Endothelial cell of hepatic sinusoid (primary cell): ENCODE measurements around the gene EZR.

Experiments
- in situ Hi-C: cut with HindIII; loops from 2 replicates; pipeline ENCODE4 v1.10.0; 2017; ENCODE audit warnings: low sequenced_read_pairs

The EZR gene

DNA sequence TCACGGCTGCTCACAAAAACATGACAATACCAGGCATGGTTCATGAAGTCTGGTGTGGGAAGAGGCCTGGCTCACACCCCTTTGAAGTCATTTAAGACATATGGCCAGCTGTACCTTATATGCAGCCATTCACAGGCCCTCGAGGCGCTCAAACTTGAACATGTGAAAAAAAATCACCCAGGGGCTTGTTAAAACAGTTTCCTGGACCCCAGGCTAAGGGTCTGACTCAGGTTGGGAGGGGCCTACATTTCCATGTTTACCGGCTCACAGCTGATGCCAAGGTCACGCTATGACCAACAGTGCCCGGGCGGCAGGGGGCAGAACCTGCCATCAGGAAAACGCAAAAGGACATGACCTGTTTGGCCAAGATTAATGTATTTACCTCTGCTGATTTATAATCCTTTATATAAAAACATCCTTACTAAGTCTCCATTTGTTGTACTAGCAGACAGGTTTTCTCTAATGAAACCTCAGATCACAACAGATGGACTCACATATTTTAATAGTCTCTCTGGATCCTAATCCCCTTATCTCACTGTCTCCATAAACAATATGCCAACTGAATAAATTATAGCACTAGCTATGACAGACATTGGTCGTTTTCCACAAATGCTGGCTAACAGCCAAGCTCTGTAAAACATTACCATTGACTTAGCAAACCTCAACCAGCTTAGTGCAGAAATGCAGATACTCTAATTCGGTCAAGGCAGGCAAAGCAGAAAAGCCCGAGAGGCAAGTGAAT lies 19.9 kb downstream of the EZR start:
- in situ Hi-C loops, result no loop called here

- in situ Hi-C loops, result no loop called here
Observed at GRCh38 chr6:158798311-158798710, 20.9 kb downstream of the EZR start.

DNA sequence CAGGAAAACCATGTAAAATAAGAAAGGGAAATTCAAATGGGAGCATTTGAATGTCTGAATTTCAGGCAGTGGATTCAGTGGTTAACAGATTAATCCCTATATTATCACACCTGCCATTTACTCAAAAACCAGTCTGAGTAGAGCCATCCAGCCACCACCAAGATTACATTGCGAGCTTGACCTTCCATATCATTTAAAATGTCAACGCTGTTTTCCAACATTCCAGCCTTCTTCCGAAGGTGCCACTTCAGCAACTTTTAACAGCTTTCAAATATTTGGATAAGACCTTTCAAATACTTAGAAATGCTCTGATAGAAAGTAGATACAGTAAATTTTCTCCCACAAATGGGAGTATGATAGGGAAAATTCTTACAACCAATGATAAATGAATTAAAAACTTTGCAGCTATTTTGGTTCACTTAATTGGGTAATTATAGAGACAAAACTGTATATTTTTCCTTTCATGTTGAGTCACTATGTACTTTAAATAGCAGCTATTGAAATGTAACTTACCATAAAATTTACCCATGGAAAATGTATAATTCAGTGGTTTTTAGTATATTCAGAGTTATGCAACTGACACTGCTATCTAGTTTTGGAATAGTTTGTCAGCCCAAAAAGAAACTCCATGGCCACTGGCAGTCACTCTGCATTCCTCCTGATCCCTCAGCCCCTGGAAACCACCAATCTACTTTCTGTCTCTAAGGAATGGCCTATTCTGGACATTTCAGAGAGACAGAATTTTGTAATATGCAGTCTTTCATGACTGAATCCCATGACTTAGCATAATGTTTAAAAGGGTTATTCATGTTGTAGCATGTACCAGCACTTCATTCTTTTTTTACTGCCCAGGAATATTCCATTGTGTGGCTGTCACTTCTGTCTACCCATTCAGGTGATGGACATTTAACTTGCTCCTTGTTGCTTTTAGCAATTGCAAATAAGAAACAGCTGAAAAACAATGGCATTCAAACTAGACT lies 21.5 kb downstream of the EZR start:
- in situ Hi-C loops, result no loop called here

GRCh38 chr6:158796353-158796752 lies 22.8 kb downstream of the EZR start:
- in situ Hi-C loops, result no loop called here

DNA sequence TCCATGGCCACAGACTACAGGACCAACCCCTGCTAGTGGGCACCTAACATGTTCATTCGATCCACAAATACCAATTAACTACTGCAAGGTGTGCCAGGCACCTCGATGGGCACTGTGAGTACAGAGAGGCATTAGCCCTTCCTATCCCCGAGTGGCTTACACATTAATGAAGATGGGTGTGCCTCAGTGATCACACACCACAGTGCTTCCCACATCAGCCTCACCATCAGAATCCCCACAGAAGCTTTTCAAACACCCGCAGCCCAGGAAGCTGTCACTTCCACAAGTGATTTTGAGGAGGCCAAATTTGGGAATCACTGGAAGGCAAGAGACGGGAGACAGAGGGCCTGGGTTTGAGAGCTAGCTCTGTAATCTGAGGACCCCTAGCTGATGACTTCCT lies 23.7 kb downstream of the EZR start:
- in situ Hi-C loops, result no loop called here

DNA sequence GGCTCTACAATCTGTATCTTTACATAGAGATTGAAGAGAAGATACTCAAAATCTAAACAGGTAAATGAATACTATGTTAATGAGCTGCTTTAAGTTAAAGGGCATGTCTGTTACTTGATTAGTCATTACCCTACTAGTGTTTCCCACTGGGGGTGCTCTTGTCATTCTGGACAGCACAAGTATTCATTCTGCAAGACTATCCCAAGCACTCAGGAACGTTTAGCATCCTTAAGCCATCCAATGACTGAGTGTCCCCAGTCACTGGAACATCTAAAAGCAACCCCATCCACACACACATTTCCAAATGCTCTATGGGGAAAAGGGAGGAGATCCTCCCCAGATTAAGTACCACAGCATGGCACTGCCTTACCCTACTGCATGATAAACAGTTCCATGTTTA lies 25.7 kb downstream of the EZR start:
- in situ Hi-C loops, result loop anchor here (5.0 kb wide), 1 partner anchor 179 kb away; no protein-coding TSS in a partner anchor

GRCh38 chr6:158792505-158792904 lies 26.7 kb downstream of the EZR start:
- in situ Hi-C loops, result loop anchor here (5.0 kb wide), 1 partner anchor 180 kb away; no protein-coding TSS in a partner anchor

GRCh38 chr6:158791274-158791855 lies 27.8 kb downstream of the EZR start:
- in situ Hi-C loops, result loop anchor here (5.0 kb wide), 1 partner anchor 181 kb away; no protein-coding TSS in a partner anchor

DNA sequence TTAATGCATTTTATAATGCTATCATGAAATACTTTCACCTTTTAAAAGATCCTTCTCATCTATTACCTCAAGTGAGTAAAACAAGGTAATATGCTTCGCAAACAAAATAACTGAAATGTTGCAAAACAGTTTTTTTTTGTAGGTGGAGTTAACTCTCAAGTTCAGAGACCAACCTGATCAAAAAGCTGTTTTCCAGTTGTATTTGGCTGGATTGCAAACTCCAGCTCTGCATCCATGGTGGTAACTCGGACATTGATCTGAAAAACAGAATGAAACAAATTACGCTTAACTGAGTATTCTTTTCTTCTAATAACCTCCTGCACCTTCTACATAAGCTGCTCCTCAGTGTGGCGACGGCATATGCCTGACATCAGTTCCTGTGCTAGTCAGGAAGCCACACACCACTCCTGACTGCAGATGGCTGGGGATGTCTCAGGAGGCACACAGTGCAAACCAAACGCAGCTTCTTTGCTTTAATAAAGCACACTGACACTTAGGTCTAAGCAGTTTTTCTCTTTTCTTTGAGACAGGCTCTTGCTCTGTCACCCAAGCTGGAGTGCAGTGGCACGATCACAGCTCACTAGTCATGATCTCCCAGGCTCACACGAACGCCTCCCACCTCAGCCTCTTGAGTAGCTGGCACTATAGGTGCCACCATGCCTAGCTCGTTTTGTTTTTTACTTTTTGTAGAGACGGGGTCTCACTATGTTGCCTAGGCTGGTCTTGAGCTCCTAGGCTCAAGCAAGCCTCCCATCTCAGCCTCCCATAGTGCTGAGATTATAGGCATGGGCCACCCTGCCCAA lies 29.9 kb downstream of the EZR start:
- in situ Hi-C loops, result no loop called here

DNA sequence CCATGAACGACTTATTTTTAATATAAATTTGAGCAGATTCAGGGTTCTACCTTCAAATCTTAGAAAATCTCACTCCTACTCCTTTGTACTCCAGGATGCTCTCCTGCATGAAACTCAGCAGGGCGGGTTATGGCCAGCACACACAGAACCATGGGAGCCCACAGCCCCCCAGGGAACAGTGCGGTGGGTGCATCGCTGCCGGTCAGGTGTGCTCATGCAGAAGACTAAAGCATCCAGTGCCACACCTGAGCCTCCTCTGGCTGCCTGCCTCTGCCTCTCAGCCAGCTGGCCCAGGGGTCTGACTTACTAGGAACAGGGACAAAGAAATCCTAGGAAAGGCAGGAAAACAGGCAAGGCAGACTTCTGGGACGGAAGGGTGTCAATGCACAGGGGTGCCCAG lies 31.8 kb downstream of the EZR start:
- in situ Hi-C loops, result no loop called here

GRCh38 chr6:158786645-158787304 lies 32.4 kb downstream of the EZR start:
- in situ Hi-C loops, result no loop called here

GRCh38 chr6:158785036-158785435 lies 34.1 kb downstream of the EZR start:
- in situ Hi-C loops, result no loop called here

GRCh38 chr6:158784505-158784904 lies 34.7 kb downstream of the EZR start:
- in situ Hi-C loops, result no loop called here

GRCh38 chr6:158783851-158784250 lies 35.3 kb downstream of the EZR start:
- in situ Hi-C loops, result no loop called here

GRCh38 chr6:158783167-158783450 lies 36.1 kb downstream of the EZR start:
- in situ Hi-C loops, result no loop called here

DNA sequence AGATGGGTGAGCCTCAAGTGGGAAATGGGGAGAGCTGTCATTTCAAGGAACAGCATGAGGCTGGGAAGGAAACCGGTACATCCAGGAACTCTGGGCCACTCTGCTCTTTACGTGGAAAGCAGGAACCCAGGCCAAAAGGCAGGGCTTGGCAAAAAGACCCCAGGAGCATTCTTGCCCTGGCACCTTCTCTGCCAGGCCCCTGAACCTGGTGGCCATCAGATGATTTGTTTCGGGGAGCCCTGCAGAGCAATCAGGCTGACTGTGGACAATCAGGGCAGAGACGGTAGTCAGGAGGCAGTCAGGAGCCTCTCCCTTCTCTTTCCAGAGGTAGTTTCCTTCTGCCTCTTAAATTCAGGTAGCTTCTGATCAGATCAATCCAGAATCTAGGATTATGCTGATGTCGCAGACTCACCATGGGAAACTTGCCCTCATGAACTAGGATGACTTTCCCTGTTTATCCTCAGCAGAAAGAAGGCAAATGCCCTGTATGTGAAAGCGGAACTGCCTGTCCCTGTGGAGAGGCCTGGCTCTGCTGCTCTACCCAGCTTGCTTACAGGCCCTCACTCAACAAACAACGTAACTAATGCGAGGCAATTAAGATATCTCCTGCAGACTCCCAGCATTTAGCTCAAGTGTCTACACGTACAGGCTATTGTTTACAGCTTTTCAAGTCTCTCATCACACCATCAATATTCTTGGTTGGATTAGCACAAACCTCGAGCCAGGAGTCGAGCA lies 36.6 kb downstream of the EZR start:
- in situ Hi-C loops, result no loop called here

GRCh38 chr6:158781692-158782373 lies 37.3 kb downstream of the EZR start:
- in situ Hi-C loops, result no loop called here

DNA sequence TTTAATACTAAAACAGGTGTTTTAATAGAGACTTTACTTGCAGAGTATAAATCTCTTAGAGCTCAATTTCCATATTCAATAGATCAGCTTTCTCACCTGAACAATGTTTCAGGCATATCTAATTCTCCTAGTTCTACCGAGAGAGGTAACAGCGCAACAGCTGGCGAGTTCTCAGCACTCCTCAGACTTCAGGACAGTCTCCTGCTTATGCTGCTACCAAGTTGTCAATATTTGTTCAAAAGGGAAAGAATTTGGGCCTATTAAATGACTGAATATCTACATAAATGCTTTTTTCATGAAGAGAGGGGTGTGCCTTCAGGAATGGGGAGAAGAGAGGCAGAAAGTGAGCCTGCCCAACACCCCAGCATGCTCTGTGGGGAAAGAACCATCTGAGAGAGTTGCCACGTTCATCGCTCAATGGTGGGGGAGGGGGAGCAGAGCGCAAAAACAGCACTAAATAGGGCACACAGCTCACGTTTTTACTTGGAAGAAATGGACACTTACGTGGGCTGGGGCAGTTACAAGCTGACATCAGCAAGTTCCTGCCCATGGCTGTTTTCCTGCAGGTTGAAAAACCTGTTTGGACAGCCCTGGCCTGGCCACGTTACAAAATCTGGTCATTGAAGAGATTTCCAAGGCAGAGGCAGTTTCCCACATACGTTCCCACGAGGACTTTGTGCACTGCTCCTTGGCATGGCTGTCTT lies 38.0 kb downstream of the EZR start:
- in situ Hi-C loops, result no loop called here
